ENCODE data around the gene RREB1.
A peak's percentile ranks its signal among the peaks of the same experiment; 100 is the strongest.

RREB1 gene

GRCh38 chr6:7163661-7164071, 55.9 kb downstream of the RREB1 start:
- ATAC-seq = no peak
- DNase-seq = no peak

GRCh38 chr6:7164536-7165001, 56.8 kb downstream of the RREB1 start:
- ATAC-seq = no peak
- DNase-seq = no peak

- DNase-seq = no peak
Observed at GRCh38 chr6:7165002-7165889, 57.5 kb downstream of the RREB1 start.

GRCh38 chr6:7165890-7166267, 58.1 kb downstream of the RREB1 start:
- ATAC-seq (peak; percentile 40), DNase-seq (no peak)

More at GRCh38 chr6:7165002-7165889, 57.5 kb downstream of the RREB1 start:
- no peak for ATAC-seq

- ATAC-seq (no peak), DNase-seq (no peak)
Observed at GRCh38 chr6:7166410-7167293, 58.9 kb downstream of the RREB1 start.

- no peak for ATAC-seq
- DNase-seq = no peak
Observed at GRCh38 chr6:7169296-7169721, 61.5 kb downstream of the RREB1 start.

GRCh38 chr6:7170117-7170732, 62.5 kb downstream of the RREB1 start:
- no peak for ATAC-seq

GRCh38 chr6:7171119-7171518, 63.4 kb downstream of the RREB1 start:
- ATAC-seq = no peak
- DNase-seq = no peak

More at GRCh38 chr6:7170117-7170732, 62.5 kb downstream of the RREB1 start:
- DNase-seq = no peak

GRCh38 chr6:7171733-7172132, 64.0 kb downstream of the RREB1 start:
- ATAC-seq = no peak
- DNase-seq = no peak

- no peak for DNase-seq
Observed at GRCh38 chr6:7172649-7173048, 64.9 kb downstream of the RREB1 start.

GRCh38 chr6:7173843-7174503, 66.2 kb downstream of the RREB1 start:
- no peak for ATAC-seq
- no peak for DNase-seq

More at GRCh38 chr6:7172649-7173048, 64.9 kb downstream of the RREB1 start:
- no peak for ATAC-seq

GRCh38 chr6:7175462-7175861, 67.7 kb downstream of the RREB1 start:
- DNase-seq (no peak), ATAC-seq (no peak)

GRCh38 chr6:7176208-7176607, 68.4 kb downstream of the RREB1 start:
- no peak for ATAC-seq

GRCh38 chr6:7178280-7178679, 70.5 kb downstream of the RREB1 start:
- ATAC-seq (no peak), DNase-seq (no peak)

More at GRCh38 chr6:7176208-7176607, 68.4 kb downstream of the RREB1 start:
- DNase-seq = no peak

GRCh38 chr6:7180751-7181150, 73.0 kb downstream of the RREB1 start:
- DNase-seq (no peak), ATAC-seq (no peak)

- no peak for DNase-seq
- ATAC-seq = no peak
Observed at GRCh38 chr6:7183707-7184106, 75.9 kb downstream of the RREB1 start.

GRCh38 chr6:7184502-7184901, 76.7 kb downstream of the RREB1 start:
- no peak for DNase-seq

GRCh38 chr6:7185561-7185960, 77.8 kb downstream of the RREB1 start:
- DNase-seq (no peak), ATAC-seq (no peak)

More at GRCh38 chr6:7184502-7184901, 76.7 kb downstream of the RREB1 start:
- ATAC-seq = no peak

- DNase-seq (no peak), ATAC-seq (peak; percentile 55)
Observed at GRCh38 chr6:7188492-7188891, 80.7 kb downstream of the RREB1 start.

- ATAC-seq = no peak
- DNase-seq = no peak
Observed at GRCh38 chr6:7189101-7189758, 81.5 kb downstream of the RREB1 start.

- no peak for DNase-seq
- no peak for ATAC-seq
Observed at GRCh38 chr6:7190791-7191190, 83.0 kb downstream of the RREB1 start.

All from stimulated activated naive CD8-positive, alpha-beta T cell treated with anti-CD3 and anti-CD28 coated beads, Interleukin-15, Interleukin-2, amounts not matched to agents 100 U/mL and 50 U/mL, for 24 hours (primary cell).